K562 (cell line): ENCODE results near the gene MYO1E. TPM values are rescaled to one million over a fixed set of nuclear protein-coding genes. Genes with fewer than 3 reads are reported as not detected.
A peak's percentile ranks its signal among the peaks of the same experiment; 100 is the strongest.

Experiments
- CCAR2 ChIP-seq: fragments of 200-400 bp; formaldehyde crosslinking; IDR thresholded peaks from 2 replicates; pipeline ENCODE4 v1.6.1; 2017; ENCODE audit warnings: mild to moderate bottlenecking, low read depth, low read length
- ELF1 ChIP-seq: fragments of 200-800 bp; sonication (Bioruptor generic); IDR thresholded peaks from 2 replicates; pipeline ENCODE4 v1.6.1; 2016; ENCODE audit warnings: missing genetic modification characterization, missing compliant biosample characterization
- ETS1 ChIP-seq: conservative IDR thresholded peaks from 2 replicates; pipeline ENCODE4 v1.6.1; 2011; ENCODE audit warnings: low read depth, mild to moderate bottlenecking, low read length; ENCODE audit not compliant: control insufficient read depth
- MCM7 ChIP-seq, 2 experiments: fragments of 450-650 bp; IDR thresholded peaks; 2 replicates each; pipeline ENCODE4 v1.6.1; 2016 to 2018
- NCOA6 ChIP-seq: fragments of 450-650 bp; IDR thresholded peaks from 2 replicates; pipeline ENCODE4 v1.6.1; 2017; ENCODE audit warnings: mild to moderate bottlenecking
- RAD51 ChIP-seq: fragments of 450-650 bp; IDR thresholded peaks from 2 replicates; pipeline ENCODE4 v1.7.1; 2016; ENCODE audit warnings: low read depth, mild to moderate bottlenecking, borderline replicate concordance
- SRSF1 ChIP-seq: fragments of 200-400 bp; formaldehyde crosslinking; IDR thresholded peaks from 2 replicates; pipeline ENCODE4 v1.6.1; 2017; ENCODE audit warnings: mild to moderate bottlenecking, low read depth, low read length, moderate library complexity
- ZNF24 ChIP-seq: fragments of 450-650 bp; IDR thresholded peaks from 2 replicates; pipeline ENCODE4 v1.6.1; 2016
- polyA plus RNA-seq, 8 experiments: library from polyadenylated mRNA; depleted of rRNA in 4 of 8; stranded (reverse) in 5 of 8; unstranded in 3 of 8; fragments of >200 nt; fragmentation: Nextera tagmentation in 2 of 8; fragmentation: Illumina TruSeq in 1 of 8; extraction: Ambion mirVana in 2 of 8; extraction: Trizol in 1 of 8; gene quantifications; 2 replicates each; pipeline versions ENCODE4 v1.2.1 to v1.2.3, GENCODE V29; 2011 to 2014; ENCODE audit warnings: inconsistent platforms in 1 of 8, missing spikeins in 1 of 8
- total RNA-seq, 7 experiments: library from RNA; depleted of rRNA in 6 of 7; stranded (reverse); fragments of >200 nt in 6 of 7; fragmentation: Illumina TruSeq in 2 of 7; extraction: Trizol in 2 of 7; gene quantifications; 2 replicates each; pipeline versions ENCODE4 v1.2.1 to v1.2.3, GENCODE V29; 2011 to 2021; ENCODE audit warnings: low replicate concordance in 1 of 7
- TF ChIP-seq, protein P1 (sequence below): fragments of 450-650 bp; IDR thresholded peaks from 2 replicates; pipeline ENCODE4 v1.6.1; 2016; ENCODE audit warnings: mild to moderate bottlenecking, moderate library complexity
- TF ChIP-seq, protein P2 (sequence below): sonication (generic); formaldehyde crosslinking; IDR thresholded peaks from 2 replicates; pipeline ENCODE4 v1.8.0; 2023; ENCODE audit warnings: mild to moderate bottlenecking, missing genetic modification reagents

Gene MYO1E
- total and polyA plus RNA-seq, 9 of the 15 experiments (the other 6 are each of a cell fraction or from before 2014, with no cell fraction given) = under 0.01 to 0.44 (median 0.01) TPM; not detected in 6

DNA sequence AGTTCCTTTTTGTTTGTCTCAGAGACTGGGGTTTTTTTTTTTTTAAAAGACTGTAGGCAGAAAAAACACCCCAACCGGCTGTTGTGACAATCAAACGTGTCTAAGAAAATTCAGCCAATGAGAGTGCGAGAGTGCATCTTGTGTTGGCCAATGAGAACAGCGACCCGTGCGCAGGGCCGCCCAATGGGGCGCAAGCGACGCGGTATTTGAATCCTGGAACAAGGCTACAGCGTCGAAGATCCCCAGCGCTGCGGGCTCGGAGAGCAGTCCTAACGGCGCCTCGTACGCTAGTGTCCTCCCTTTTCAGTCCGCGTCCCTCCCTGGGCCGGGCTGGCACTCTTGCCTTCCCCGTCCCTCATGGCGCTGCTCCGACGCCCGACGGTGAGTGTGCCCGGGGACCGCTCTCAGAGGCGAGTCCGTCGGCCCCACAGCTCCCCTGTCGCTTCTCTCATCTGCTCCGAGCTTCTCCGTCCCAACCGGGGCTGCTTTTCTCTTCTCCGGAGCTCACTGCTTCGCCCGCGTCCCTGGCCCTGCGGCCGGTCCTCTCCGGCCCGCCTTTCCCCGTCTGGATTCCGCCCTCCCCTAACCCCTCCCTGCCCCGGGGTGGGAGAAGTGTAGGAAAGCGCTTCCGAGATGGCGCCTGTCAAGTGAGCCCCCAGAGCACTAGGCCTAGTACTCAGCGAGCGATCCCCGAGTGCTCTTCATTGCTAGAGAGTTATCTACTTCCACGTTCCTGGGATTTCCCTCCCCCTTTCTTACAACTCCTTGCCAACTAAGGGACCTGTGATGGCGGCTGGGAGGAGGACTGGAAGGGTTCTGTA, 267.5 kb downstream of the MYO1E start, which contains the start of gene CCNB2 (continued):
- TF ChIP-seq RAD51 (peak; percentile 33; the same call in 1 of the 2 replicates), ELF1 (0 out of 2 replicates have a peak, but pooled peaks have one; percentile 54), ETS1 (peak; percentile 43), SRSF1 (no peak), ZNF24 (no peak), NCOA6 (peak; percentile 87), MCM7 (IDR thresholded peaks at IDR 0.05) (no peak), CCAR2 (no peak)
- TF ChIP-seq, protein P1, sequence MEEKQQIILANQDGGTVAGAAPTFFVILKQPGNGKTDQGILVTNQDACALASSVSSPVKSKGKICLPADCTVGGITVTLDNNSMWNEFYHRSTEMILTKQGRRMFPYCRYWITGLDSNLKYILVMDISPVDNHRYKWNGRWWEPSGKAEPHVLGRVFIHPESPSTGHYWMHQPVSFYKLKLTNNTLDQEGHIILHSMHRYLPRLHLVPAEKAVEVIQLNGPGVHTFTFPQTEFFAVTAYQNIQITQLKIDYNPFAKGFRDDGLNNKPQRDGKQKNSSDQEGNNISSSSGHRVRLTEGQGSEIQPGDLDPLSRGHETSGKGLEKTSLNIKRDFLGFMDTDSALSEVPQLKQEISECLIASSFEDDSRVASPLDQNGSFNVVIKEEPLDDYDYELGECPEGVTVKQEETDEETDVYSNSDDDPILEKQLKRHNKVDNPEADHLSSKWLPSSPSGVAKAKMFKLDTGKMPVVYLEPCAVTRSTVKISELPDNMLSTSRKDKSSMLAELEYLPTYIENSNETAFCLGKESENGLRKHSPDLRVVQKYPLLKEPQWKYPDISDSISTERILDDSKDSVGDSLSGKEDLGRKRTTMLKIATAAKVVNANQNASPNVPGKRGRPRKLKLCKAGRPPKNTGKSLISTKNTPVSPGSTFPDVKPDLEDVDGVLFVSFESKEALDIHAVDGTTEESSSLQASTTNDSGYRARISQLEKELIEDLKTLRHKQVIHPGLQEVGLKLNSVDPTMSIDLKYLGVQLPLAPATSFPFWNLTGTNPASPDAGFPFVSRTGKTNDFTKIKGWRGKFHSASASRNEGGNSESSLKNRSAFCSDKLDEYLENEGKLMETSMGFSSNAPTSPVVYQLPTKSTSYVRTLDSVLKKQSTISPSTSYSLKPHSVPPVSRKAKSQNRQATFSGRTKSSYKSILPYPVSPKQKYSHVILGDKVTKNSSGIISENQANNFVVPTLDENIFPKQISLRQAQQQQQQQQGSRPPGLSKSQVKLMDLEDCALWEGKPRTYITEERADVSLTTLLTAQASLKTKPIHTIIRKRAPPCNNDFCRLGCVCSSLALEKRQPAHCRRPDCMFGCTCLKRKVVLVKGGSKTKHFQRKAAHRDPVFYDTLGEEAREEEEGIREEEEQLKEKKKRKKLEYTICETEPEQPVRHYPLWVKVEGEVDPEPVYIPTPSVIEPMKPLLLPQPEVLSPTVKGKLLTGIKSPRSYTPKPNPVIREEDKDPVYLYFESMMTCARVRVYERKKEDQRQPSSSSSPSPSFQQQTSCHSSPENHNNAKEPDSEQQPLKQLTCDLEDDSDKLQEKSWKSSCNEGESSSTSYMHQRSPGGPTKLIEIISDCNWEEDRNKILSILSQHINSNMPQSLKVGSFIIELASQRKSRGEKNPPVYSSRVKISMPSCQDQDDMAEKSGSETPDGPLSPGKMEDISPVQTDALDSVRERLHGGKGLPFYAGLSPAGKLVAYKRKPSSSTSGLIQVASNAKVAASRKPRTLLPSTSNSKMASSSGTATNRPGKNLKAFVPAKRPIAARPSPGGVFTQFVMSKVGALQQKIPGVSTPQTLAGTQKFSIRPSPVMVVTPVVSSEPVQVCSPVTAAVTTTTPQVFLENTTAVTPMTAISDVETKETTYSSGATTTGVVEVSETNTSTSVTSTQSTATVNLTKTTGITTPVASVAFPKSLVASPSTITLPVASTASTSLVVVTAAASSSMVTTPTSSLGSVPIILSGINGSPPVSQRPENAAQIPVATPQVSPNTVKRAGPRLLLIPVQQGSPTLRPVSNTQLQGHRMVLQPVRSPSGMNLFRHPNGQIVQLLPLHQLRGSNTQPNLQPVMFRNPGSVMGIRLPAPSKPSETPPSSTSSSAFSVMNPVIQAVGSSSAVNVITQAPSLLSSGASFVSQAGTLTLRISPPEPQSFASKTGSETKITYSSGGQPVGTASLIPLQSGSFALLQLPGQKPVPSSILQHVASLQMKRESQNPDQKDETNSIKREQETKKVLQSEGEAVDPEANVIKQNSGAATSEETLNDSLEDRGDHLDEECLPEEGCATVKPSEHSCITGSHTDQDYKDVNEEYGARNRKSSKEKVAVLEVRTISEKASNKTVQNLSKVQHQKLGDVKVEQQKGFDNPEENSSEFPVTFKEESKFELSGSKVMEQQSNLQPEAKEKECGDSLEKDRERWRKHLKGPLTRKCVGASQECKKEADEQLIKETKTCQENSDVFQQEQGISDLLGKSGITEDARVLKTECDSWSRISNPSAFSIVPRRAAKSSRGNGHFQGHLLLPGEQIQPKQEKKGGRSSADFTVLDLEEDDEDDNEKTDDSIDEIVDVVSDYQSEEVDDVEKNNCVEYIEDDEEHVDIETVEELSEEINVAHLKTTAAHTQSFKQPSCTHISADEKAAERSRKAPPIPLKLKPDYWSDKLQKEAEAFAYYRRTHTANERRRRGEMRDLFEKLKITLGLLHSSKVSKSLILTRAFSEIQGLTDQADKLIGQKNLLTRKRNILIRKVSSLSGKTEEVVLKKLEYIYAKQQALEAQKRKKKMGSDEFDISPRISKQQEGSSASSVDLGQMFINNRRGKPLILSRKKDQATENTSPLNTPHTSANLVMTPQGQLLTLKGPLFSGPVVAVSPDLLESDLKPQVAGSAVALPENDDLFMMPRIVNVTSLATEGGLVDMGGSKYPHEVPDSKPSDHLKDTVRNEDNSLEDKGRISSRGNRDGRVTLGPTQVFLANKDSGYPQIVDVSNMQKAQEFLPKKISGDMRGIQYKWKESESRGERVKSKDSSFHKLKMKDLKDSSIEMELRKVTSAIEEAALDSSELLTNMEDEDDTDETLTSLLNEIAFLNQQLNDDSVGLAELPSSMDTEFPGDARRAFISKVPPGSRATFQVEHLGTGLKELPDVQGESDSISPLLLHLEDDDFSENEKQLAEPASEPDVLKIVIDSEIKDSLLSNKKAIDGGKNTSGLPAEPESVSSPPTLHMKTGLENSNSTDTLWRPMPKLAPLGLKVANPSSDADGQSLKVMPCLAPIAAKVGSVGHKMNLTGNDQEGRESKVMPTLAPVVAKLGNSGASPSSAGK = peak; percentile 79
- TF ChIP-seq, protein P2, sequence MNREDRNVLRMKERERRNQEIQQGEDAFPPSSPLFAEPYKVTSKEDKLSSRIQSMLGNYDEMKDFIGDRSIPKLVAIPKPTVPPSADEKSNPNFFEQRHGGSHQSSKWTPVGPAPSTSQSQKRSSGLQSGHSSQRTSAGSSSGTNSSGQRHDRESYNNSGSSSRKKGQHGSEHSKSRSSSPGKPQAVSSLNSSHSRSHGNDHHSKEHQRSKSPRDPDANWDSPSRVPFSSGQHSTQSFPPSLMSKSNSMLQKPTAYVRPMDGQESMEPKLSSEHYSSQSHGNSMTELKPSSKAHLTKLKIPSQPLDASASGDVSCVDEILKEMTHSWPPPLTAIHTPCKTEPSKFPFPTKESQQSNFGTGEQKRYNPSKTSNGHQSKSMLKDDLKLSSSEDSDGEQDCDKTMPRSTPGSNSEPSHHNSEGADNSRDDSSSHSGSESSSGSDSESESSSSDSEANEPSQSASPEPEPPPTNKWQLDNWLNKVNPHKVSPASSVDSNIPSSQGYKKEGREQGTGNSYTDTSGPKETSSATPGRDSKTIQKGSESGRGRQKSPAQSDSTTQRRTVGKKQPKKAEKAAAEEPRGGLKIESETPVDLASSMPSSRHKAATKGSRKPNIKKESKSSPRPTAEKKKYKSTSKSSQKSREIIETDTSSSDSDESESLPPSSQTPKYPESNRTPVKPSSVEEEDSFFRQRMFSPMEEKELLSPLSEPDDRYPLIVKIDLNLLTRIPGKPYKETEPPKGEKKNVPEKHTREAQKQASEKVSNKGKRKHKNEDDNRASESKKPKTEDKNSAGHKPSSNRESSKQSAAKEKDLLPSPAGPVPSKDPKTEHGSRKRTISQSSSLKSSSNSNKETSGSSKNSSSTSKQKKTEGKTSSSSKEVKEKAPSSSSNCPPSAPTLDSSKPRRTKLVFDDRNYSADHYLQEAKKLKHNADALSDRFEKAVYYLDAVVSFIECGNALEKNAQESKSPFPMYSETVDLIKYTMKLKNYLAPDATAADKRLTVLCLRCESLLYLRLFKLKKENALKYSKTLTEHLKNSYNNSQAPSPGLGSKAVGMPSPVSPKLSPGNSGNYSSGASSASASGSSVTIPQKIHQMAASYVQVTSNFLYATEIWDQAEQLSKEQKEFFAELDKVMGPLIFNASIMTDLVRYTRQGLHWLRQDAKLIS (CRISPR knock-in tag) = peak; percentile 90
